ENCODE measurements around the gene PHIP.

The PHIP gene

GRCh38 chr6:79005024-79005423 lies 73.0 kb downstream of the PHIP start:
- TF ChIP-seq CTCF (IDR thresholded peaks at IDR 0.05; ENCODE audit: control insufficient read depth, extremely low read depth, insufficient read depth) = no peak
- no peak overlapping the region for H3K4me3 ChIP-seq (ENCODE audit: low read depth, low read length)
- no peak for DNase-seq (ENCODE audit: low read depth)

- no peak for DNase-seq (ENCODE audit: low read depth)
- no peak for TF ChIP-seq CTCF (IDR thresholded peaks at IDR 0.05; ENCODE audit: control insufficient read depth, extremely low read depth, insufficient read depth)
- H3K4me3 ChIP-seq (ENCODE audit: low read depth, low read length) = no peak overlapping the region
Measured at GRCh38 chr6:79004239-79004638, 73.8 kb downstream of the PHIP start.

- DNase-seq (ENCODE audit: low read depth) = no peak
- no peak for TF ChIP-seq CTCF (IDR thresholded peaks at IDR 0.05; ENCODE audit: control insufficient read depth, extremely low read depth, insufficient read depth)
- no peak overlapping the region for H3K4me3 ChIP-seq (ENCODE audit: low read depth, low read length)
Measured at GRCh38 chr6:79001415-79001814, 76.6 kb downstream of the PHIP start.

- no peak for DNase-seq (ENCODE audit: low read depth)
- TF ChIP-seq CTCF (IDR thresholded peaks at IDR 0.05; ENCODE audit: control insufficient read depth, extremely low read depth, insufficient read depth) = no peak
- no peak overlapping the region for H3K4me3 ChIP-seq (ENCODE audit: low read depth, low read length)
Measured at GRCh38 chr6:78999737-79000136, 78.3 kb downstream of the PHIP start.

GRCh38 chr6:78995946-78996345 lies 82.1 kb downstream of the PHIP start:
- DNase-seq (ENCODE audit: low read depth) = no peak
- no peak overlapping the region for H3K4me3 ChIP-seq (ENCODE audit: low read depth, low read length)
- no peak for TF ChIP-seq CTCF (IDR thresholded peaks at IDR 0.05; ENCODE audit: control insufficient read depth, extremely low read depth, insufficient read depth)

GRCh38 chr6:78995346-78995745 lies 82.7 kb downstream of the PHIP start:
- no peak overlapping the region for H3K4me3 ChIP-seq (ENCODE audit: low read depth, low read length)
- no peak for DNase-seq (ENCODE audit: low read depth)
- TF ChIP-seq CTCF (IDR thresholded peaks at IDR 0.05; ENCODE audit: control insufficient read depth, extremely low read depth, insufficient read depth) = no peak

- TF ChIP-seq CTCF (IDR thresholded peaks at IDR 0.05; ENCODE audit: control insufficient read depth, extremely low read depth, insufficient read depth) = no peak
- DNase-seq (ENCODE audit: low read depth) = no peak
- H3K4me3 ChIP-seq (ENCODE audit: low read depth, low read length) = no peak overlapping the region
Measured at GRCh38 chr6:78993955-78994354, 84.1 kb downstream of the PHIP start.

Data from LNCaP clone FGC (cell line).